AG08395 (cell line): Measurements from ENCODE around the gene SUGP1.
A peak's percentile ranks its signal among the peaks of the same experiment; 100 is the strongest.

Experiments
- DNase-seq: peaks from one replicate; pipeline ENCODE4 v3.0.0; 2012; ENCODE audit warnings: mixed read lengths, low spot score

Gene SUGP1

DNA sequence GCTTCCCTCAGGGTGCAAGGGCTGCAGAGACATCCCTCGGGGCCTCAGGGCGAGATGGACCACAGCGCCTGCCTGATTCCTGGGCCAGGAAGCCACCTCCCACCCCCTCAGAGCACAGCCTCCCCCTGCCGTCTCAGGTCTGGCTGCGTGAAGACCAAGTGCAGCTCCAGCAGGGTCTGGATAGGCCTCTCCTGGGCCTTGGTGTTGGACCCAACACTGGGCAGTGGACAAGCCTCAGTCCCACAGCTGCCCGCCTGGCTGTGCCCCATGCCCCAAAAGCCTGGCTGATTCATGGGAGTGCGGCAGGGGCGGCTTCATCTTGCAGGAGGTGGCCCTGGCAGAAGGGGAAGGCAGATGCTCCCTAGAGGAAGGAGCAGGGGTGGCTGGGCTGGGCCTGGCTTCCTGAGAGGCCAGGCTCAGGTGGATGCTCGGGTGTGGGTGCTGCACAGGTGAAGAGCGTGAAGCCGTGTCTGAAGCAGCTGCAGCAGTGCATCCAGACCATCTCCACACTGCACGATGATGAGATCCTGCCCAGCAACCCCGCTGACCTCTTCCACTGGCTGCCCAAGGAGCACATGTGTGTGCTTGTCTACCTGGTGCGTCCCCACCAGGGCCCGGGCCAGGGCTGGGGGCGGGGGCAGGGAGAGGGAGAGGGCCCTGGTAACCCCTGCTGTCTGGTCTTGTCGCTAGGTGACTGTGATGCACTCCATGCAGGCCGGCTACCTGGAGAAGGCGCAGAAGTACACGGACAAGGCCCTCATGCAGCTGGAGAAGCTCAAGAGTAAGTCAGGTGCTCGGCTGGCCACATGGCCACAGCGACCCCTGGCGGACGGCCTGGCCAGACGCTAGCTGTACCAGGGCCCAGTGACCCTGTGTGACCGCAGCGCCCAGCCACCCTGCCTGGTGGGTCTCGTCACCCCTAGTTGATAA, 22.0 kb upstream of the SUGP1 start:
- peak; percentile 86 for DNase-seq

- DNase-seq: no peak
Observed at GRCh38 chr19:19341026-19341425, 20.7 kb upstream of the SUGP1 start.

GRCh38 chr19:19338082-19338481, 17.8 kb upstream of the SUGP1 start:
- DNase-seq: peak; percentile 35

- DNase-seq: no peak
Observed at GRCh38 chr19:19337120-19337519, 16.8 kb upstream of the SUGP1 start.

DNA sequence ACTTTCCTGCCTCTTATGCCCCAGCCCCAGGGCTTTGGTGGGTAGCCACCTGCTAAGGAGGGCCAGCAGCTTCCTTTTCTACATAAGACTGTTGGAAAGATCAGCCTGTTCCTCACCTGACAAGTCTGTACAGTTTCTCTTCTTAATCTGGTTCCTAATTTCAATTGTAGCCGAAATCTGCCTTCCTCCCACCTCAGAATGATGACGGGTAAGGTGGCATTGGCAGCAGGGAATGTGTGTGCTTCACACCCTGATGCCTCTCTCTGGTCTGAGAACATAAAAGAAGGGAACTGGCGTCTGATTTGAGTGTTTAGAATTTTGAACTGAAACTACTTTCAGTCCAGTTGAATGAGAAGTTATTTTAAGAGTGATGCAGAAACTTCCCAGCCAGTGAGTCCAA, 16.3 kb upstream of the SUGP1 start:
- no peak for DNase-seq

DNA sequence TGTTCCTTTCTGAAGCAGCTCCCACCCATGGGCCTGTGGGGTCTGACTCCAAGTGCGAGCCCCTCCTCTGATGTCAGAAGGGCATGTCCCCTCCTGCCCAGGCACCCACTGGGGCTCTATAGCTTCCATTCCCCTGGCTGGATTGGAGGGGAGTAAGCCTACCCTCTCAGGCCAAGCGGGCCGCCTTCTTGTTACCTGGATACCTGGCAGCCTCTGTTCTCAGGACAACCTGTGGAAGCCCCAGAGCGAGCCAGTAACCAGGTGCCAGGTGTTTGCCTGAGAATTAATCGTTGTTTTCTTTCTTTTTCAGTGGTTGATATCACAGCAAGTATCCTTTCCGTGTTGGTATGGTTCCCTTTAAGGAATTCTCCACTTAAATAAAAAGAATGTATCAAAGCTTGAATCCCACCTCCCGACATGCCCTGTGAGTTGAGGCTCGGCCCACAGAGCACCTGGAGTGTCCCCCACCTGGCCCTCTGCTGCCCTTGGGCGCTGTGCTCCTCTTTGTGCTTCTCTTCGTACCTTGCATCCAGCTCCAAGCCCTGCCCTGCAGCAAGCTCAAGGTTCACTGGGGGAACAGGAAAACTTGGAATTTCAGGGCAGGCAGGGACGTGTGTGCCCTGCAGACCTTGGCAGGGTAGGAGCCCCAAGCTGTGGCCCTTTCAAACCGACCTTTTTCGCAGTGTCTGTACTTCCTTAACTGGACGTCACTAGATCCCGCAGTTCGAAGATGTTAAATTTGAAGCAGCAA, 15.3 kb upstream of the SUGP1 start:
- DNase-seq: no peak

DNA sequence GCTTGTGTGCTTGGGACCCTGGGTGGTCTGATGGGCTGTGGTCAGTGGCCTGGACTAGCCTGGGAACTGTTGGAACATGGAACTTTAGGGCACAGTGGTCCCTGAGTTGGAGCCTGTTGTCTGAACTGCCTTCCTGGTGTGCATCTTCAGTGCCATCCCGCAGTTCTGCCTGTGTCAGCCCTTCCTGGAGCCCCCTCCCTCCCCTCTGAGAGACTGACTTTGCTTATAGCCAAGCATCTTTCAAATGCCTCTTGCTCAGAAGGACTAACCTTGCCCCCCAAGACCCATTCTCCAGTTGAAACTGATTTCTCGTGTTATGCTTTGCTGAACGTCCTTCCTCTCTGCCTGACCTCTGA, 14.7 kb upstream of the SUGP1 start:
- no peak for DNase-seq

GRCh38 chr19:19334063-19334988, 14.0 kb upstream of the SUGP1 start:
- no peak for DNase-seq

DNA sequence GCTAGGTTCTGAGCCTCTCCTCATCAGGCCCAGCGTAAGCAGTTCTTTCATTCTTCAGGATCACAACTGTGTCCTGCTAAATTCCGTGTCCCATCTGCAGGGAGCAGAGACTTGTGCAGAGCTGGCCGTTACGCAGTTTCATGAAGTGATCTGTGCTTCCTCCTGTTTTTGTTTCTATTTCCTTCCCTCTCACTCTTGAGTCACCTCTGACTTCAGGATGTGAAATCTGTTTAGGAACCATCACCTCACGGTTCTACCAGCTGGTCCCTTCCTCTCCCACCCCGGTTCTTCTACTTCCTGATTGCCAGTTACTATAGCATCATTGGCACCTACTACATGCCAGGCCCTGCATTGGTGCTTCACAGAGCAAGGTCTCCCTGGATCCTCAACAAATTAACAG, 8.8 kb upstream of the SUGP1 start:
- DNase-seq: no peak

- no peak for DNase-seq
Observed at GRCh38 chr19:19327672-19328071, 7.4 kb upstream of the SUGP1 start.

DNA sequence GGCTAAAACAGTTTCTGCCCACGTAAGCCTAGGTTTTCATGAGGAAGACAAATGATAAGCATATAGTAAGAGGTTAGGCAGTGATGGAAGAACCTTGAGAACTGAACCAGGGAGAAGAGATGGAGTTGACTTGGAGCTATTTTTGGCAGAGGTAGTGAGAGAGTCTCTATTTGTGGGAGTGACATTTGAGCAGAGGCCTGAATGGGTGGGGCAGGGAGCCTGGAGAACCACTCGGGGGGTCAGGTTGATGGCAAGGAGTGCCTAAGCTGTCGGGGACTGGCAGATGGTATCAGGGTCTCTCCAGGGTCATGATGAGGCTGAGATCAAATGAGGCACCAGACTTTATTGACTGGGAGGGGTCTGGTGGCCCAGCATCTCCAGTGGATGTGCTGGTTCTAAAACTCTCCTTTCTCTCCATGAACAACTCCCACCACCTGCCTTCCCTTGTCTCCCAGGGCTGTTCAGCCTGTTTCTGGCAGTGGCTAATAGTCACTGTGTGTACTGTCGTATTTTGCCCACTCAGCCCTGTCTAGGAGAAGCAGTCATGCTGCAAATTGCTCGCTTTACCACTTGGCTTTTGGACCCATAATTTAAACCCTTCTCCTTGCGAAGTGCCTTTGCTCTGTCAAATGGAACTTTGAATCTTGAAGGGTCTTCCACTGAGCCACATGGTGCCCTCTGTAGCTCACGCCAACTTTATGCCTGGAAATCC, 3.9 kb upstream of the SUGP1 start:
- no peak for DNase-seq

- no peak for DNase-seq
Observed at GRCh38 chr19:19321141-19321577, 850 bp upstream of the SUGP1 start.

DNA sequence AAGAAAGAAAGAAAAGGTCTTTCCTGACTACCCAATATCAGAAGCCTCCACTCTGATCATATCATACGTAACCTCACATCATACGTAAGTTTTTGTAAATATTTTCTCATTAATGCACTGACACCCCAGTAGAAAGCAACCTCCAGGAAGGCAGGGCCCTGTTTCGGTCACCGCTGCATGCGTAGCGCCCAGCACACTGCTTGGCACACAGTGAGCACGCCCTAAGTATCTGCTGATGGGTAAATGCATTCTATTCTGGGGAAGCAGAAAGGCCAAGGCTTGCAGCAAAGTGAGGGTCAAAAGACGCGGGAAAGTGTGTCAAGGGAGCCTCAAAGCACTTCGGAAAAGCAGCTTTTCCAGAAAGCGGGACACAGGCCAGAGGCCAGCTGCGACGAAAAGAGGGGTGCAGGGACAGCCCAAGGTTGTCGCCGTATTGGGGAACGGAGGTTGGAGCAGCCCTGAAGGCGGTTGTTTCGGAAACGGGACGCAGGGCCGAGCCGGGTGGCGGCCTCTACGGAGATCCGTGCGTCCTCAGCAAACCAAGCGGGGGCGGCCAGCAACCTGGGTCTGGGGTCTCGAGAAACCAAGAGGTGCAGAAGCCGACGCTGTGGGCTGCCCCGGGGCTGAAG, 463 bp downstream of the SUGP1 start:
- no peak for DNase-seq

DNA sequence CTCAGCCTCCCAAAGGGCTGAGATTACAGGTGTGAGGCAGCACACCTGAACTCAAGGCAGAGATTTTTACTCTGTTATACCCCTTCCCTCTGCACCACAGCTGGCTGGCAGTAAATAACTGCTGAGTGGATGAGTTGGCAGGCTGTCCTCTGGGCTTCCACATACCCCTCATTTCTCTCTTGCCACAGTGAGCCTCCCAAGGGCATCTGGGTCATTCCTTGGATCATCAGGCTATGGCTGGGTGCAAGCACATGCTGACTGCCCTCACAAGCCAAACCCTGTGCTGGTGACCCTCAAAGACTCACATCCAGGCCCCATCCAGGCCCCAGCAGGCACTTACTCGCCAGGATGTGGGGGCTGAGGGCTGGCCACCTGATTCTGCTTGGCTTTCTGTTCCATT, 4.2 kb downstream of the SUGP1 start:
- no peak for DNase-seq

- no peak for DNase-seq
Observed at GRCh38 chr19:19315444-19315843, 4.9 kb downstream of the SUGP1 start.

GRCh38 chr19:19308373-19308772, 11.9 kb downstream of the SUGP1 start:
- no peak for DNase-seq

DNA sequence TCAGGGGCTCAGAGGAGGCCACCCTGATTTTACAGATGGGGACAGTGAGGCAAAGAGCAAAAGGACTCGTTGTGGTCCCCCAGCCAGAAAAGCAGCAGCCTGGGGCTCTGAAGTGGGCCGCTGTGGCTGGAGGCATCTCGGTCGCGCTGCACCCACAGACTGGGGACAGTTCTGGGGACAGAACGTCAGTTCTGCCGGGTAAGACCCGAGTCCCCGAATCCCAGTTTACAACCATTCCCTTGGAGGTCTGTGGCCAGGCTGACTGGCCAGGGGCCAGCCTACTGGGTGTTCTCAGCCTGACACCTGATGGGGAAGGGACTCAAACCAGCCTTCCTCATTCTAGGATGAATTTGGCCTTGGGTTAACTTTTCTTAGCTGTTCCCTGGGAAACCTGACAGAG, 14.1 kb downstream of the SUGP1 start:
- no peak for DNase-seq

GRCh38 chr19:19305696-19306095, 14.6 kb downstream of the SUGP1 start:
- DNase-seq: no peak

DNA sequence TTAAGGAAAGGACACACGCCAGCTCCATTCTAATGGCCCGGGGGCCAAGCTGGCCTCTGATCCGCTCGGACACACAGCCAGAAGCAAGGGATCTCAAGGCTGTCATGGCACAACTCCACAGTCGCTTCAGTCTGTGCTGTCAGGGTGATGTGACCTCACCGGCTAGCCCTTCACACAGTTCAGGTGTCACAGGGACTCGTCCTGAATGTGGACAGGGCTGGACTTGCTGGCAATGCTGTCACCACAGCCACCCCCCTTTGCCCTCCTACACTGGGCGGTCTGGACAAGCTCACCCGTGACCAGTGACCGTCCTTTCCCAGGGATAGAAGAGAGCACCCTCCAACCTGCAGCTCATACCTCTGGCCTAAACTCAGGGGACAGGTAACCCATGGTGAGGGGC, 15.2 kb downstream of the SUGP1 start:
- no peak for DNase-seq

- DNase-seq: no peak
Observed at GRCh38 chr19:19304186-19304965, 15.9 kb downstream of the SUGP1 start.
